Measurements from ENCODE around the gene KLHL18.

DNA sequence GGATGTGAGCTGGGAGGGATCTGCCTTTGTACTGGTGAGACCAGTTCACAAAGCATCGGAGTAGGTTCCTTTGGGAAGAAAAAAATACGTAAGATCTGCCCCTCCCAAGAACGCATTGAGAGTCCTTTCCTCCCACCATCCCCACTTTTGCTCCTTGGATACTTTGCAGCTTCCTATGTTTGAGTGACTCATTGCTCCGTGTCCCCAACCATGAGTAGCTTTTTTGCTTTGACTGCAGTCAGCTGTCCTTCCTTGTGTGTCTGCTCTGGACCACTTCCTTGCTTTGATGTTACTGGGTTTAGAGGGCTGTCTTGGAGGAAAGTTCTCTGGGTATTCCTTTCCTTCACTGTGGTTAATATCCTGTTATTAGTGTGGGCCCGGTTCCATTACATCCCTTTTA lies 54.9 kb downstream of the KLHL18 start:
- TF ChIP-seq EZH2 (IDR thresholded peaks at IDR 0.05; ENCODE audit: insufficient read depth, poor library complexity, severe bottlenecking) (no peak), EZH2phosphoT487 (IDR thresholded peaks at IDR 0.05; ENCODE audit: insufficient read depth, low read depth) (no peak)
